Measurements from ENCODE around the gene SH3RF3. TPM values are rescaled to one million over a fixed set of nuclear protein-coding genes. Genes with fewer than 3 reads are reported as not detected.

The SH3RF3 gene
- total RNA-seq, 1 donor from 2014 or later: 35.8 TPM

DNA sequence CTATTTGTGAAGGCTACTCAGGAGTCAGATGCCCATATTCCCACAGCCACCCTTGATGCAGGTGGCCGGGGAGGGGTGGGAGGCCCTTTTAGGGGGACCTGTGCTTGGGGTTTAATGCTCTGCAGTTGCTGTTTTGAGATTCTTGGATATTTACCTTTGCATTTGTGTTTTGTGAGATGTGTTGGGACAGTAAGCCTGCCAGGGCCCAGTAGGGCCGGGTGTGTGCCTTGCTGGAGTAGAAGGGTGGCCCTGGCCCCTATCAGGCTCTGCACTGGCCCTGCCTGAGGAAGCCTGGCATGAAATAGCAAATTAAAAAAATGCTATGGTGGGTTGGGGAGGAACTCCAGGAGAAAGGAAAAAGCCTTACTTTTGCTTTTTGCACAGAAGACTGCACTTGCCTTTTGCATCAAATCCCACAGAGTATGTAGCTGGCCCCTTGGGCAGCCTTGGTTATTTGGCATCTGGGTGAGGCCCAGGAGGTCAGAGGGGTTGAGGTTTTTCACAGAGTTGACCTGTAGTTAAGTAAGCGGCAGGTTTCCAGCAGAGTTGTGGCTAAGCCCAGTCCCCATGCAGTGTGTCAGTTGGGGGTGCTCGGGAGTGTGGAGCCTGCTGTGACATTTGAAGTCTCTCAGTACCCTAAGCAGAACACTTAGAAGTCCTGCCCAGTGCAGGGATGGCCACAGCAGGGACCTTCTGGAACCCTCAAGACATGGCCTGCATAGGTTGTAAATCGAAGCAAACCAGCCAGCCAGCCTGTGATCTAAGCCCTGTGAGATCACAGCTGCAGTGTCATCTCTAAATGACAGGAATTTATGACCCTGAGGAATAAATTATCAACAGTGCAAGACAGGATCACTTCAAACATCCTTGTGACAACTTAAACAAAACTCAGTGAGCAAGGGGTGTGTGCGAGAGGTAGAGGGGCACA is 68.8 kb downstream of the SH3RF3 start:
- no peak for DNase-seq (ENCODE audit: extremely low read depth, low read depth, low spot score)

GRCh38 chr2:109199790-109200189 is 70.8 kb downstream of the SH3RF3 start:
- no peak for DNase-seq (ENCODE audit: extremely low read depth, low read depth, low spot score)

DNA sequence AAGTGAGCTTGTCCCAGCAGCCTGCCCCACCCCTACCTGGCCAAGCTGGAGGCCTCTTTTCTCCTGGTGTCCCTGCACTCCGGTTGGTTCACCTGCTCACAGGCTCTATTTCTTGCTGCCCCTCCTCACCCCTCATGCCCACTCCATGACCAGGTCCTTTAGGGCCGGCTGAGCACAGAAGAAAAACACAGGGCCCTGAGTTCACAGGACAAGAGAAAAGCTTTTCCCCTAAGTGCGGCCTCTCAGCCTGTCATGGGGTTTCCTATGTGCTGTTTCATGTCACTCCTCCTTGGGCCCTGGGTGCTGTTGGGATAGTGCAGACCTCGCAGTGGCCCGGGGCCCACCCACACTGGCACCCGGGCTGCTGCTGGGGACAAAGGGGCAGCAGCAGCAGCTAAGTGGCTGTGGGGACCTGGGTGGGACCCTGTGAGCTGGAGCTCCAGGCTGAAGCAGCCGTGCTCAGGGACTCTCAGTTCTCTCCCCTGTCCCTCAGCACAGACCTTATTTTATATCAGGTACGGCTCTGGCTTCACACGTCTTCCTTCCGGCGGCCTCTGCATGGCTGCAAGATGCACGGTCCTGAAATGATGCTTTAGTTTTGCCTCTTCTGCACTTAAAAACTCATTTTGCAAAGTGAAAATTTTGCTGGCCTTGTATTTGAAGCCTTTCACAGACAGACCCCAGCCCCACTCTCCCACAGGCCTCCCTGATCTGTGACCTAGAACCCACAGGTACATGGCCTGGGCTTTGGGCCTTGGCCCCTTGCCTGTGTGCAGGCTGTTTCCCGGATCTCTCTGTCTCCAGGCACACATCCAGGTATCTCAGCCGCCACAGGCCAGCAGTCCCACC is 71.8 kb downstream of the SH3RF3 start:
- no peak for DNase-seq (ENCODE audit: extremely low read depth, low read depth, low spot score)

DNA sequence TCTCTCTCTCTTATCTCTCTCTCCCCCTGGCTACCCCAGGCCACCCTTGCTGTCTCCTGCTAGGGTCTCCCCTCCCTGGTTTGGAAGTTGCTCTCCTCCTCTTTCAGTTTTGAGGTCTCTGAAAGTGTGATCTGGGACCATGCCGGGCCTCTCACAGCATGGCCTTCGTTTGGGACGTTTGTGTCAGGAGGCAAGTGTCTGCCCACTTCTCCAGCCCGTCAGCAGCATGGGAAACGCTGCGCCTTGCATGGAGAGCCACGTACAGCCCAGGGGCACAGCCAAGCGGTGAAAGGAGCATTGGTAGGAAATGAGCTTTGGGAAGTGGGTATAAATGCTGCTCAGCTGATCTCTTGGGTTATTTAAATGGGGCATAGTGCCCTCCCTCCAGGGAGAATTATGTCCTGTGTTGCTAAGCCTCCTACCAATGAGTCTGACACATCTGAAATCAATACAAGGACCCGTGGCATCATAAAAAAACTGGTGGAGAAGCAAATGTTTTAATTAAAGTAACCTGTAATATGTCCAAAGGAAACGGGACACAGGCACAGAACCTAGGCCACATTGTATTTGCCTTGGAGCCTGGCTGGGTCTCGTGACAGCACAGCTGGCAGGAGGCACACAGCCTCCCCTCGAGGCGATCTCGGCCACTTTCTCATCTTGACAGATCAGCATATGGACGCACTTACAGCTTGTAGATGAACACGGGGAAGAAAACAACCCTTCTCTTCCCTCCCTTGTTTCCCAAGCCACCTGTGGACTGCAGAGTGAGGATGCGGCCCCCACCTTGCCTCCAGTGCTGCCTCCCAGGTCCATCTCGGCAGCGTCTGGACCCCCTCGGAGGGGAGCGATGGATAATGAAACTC is 72.7 kb downstream of the SH3RF3 start:
- no peak for DNase-seq (ENCODE audit: extremely low read depth, low read depth, low spot score)

GRCh38 chr2:109202486-109202885 is 73.5 kb downstream of the SH3RF3 start:
- no peak for DNase-seq (ENCODE audit: extremely low read depth, low read depth, low spot score)

DNA sequence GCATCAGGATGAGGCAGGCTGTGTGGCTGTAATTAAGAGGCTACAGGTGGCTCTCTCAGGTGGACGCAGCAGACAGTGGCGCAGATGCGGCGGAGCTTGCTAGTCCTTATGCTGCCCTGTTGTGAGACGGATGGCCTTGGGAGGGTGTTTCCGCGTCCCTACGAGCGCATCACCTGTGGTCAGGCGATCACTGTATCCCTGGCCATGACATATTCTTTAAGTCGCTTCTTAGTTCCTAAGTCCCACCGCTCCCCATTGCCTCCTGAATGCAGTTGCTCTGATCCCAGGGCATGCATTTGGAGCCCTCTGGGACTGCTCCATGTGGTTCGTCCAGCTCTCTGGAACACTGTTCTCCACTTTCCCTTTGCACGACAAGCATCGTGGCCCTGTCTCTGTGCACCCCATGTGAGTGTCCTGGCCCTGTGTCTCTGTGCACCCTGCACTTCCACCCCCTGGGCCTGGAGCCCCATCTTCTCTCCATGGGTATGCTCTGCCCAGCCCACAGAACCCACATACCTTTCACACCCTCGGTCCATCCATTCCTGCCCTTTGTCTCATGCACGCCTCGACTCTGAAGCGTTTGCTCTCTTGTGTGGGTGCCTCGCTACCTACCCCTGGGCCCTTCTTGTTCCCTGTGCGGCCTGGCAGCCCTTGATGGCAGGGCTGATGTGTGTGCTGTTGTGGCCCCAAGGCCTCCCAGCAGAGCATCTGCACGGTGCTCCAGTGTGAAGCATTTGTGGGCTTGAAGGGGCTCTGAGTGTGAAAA is 74.4 kb downstream of the SH3RF3 start:
- DNase-seq (ENCODE audit: extremely low read depth, low read depth, low spot score): no peak

DNA sequence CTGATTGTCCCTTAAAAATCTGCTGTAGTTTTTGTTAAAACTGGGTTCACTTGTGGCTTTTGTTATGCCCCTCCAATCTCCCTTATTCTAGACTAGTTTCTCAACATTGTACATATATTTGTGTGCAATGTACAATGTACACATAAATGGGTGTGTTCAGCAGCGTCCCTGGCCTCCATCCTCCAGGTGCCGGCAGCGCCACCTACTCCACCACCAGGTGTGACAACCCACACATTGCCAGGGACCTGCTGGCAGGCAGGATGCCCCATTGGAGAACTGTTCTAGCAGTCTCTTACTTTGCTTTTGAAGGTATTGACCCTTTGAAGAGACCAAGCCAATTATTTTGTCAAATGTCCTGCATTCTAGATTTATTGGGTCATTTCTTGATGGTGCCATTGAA is 75.4 kb downstream of the SH3RF3 start:
- DNase-seq (ENCODE audit: extremely low read depth, low read depth, low spot score): no peak

DNA sequence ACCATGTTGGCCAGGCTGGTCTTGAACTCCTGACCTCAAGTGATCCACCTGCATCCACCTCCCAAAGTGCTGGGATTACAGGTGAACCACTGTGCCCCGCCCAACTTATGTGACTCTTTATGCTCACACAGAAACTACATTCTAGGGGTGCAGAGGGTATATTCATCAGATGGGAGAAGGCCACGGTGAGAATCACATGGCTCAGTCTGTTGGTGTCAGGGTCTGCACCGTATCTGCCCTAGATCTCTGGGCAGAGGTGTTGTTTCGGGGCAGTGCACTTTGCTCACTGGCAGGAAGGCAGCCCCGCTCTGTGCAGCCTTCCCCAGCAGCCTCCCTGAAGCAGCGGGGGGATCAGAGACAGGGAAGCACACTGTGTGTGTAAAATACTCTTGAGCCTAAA is 76.4 kb downstream of the SH3RF3 start:
- no peak for DNase-seq (ENCODE audit: extremely low read depth, low read depth, low spot score)

DNA sequence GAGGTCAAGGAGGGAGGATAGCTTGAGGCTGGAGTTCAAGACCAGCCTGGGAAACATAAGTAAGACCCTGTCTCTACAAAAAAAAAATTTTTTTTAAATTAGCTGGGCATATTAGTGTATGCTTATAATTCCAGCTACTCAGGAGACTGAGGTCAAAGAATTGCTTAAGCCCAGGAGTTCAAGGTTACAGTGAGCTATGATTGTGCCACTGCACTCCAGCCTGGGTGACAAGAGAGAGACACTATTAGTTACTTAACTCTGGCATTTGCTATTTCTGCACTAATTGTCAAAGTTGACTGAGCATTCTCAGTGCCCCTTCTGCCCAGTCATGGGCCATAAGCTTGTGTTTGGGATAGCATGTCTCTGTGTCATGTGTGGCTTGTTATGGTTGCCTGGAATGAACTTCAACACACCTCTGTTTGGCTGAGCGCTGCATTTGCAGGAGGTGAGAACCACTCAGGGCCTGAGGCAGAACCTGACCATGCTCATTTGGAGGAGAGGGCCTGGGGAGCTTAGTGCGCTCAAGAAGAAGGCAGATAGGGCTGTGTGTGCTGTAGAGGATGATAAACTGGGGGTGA is 77.7 kb downstream of the SH3RF3 start:
- no peak for DNase-seq (ENCODE audit: extremely low read depth, low read depth, low spot score)

DNA sequence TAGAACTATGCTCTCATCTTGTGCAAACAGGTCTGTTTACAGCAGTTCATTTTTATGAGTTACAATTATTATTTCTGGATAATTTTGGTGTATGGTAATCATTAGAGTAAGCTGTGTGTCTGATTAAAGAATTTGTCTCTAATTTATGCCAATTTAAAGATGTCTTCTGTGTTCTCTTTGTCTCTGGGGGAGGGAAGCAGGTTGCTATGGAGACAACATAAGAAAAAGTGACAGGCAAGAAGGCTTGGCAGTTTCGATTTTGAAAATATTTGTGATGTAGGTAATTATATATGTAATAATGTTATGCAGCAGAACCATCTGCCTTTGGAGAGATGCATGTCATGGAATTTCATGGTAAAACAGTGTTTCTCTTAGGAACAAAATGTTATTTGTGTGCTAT is 78.2 kb downstream of the SH3RF3 start:
- no peak for DNase-seq (ENCODE audit: extremely low read depth, low read depth, low spot score)

GRCh38 chr2:109208071-109208950 is 79.3 kb downstream of the SH3RF3 start:
- DNase-seq (ENCODE audit: extremely low read depth, low read depth, low spot score): no peak

DNA sequence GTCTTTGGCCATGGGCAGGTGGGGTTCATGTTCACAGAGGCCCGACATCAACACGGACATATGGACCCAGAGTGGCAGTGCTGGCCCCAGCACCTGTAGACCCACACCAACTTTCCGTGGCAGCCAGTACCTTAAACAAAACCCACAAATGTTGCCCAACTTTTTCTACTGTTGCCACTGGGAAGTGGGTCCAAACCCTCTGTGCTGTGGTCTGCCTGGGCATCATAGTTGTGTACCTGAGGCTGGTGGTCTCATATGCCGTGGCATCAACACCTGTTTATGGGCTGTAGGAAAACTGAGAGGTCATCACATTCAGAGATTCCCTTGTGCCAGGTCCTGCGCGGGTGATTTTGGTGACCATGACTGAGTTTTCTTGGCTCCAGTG is 79.9 kb downstream of the SH3RF3 start:
- DNase-seq (ENCODE audit: extremely low read depth, low read depth, low spot score): no peak

GRCh38 chr2:109209412-109209811 is 80.4 kb downstream of the SH3RF3 start:
- DNase-seq (ENCODE audit: extremely low read depth, low read depth, low spot score): no peak

- no peak for DNase-seq (ENCODE audit: extremely low read depth, low read depth, low spot score)
These were observed 80.9 kb downstream of the SH3RF3 start for GRCh38 chr2:109209941-109210340.

DNA sequence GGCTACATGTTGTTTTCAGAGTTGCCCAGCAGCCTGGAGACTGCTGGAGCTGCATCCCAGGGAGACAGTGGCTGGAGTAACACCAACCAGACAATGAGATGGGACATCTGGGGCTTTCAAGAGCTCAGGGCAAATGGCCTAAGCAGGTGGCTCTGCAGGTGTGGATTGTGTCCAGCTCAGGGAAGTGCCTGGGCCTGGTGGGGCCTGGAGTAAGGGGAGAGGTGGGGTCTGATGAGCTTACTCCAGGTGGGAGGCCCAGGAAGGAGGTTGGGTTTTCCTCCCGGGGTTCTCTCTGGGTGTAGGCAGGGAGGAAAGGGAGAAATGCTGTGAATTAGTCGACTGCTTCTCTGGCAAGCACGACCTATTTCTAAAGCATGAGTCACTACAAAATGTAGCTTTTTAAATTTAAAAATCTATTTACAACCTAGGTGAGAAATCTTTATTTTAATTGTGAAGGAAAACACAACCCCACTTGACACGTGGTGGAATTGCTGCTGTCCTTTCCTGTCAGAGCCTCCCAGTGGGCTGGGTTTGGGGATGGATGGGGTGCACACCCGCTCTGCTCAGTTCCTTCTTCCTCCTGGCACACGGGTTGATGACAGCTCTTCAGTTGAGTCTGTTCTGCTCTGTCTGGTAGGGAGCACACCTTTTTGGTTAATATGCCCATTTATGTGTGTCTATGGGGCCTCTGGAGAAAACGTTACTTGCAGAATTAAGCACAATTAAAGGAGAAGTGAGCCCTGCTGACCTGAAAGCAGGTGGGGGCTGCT is 81.6 kb downstream of the SH3RF3 start:
- no peak for DNase-seq (ENCODE audit: extremely low read depth, low read depth, low spot score)

GRCh38 chr2:109211315-109211714 is 82.3 kb downstream of the SH3RF3 start:
- DNase-seq (ENCODE audit: extremely low read depth, low read depth, low spot score): no peak

GRCh38 chr2:109212836-109213563 is 84.0 kb downstream of the SH3RF3 start:
- DNase-seq (ENCODE audit: extremely low read depth, low read depth, low spot score): no peak
